Activated CD8-positive, alpha-beta memory T cell treated with anti-CD3 and anti-CD28 coated beads, Interleukin-2, amount 50 U/mL, for 24 hours (primary cell): Measurements from ENCODE around the gene DNAJC2.

Experiments used
- DNase-seq: peaks from one replicate; pipeline ENCODE4 v3.0.0-alpha.2; 2020; ENCODE audit errors: extremely low read depth

Gene DNAJC2

GRCh38 chr7:103344453-103345149, at the start of gene DNAJC2:
DNAJC2 (minus strand) TSS chr7:103344767; CDS start chr7:103344622, 145 bp downstream.
- peak; percentile 75 for DNase-seq

GRCh38 chr7:103391976-103392375, 47.4 kb upstream of the DNAJC2 start:
- no peak for DNase-seq

GRCh38 chr7:103391150-103391549, 46.6 kb upstream of the DNAJC2 start:
- no peak for DNase-seq

GRCh38 chr7:103389263-103389662, 44.7 kb upstream of the DNAJC2 start:
- no peak for DNase-seq

- no peak for DNase-seq
These were observed 44.0 kb upstream of the DNAJC2 start for GRCh38 chr7:103388469-103389140.

- DNase-seq = no peak
These were observed 42.7 kb upstream of the DNAJC2 start for GRCh38 chr7:103387242-103387641.

GRCh38 chr7:103382032-103382402, 37.5 kb upstream of the DNAJC2 start:
- DNase-seq = no peak

- DNase-seq = no peak
These were observed 36.9 kb upstream of the DNAJC2 start for GRCh38 chr7:103381280-103382031.

- no peak for DNase-seq
These were observed 36.0 kb upstream of the DNAJC2 start for GRCh38 chr7:103380395-103381191.

- no peak for DNase-seq
These were observed 34.9 kb upstream of the DNAJC2 start for GRCh38 chr7:103379270-103379975.

GRCh38 chr7:103373866-103374643, 29.5 kb upstream of the DNAJC2 start:
- no peak for DNase-seq

GRCh38 chr7:103369432-103369831, 24.9 kb upstream of the DNAJC2 start:
- no peak for DNase-seq

GRCh38 chr7:103349805-103350204, 5.2 kb upstream of the DNAJC2 start:
- DNase-seq = no peak

GRCh38 chr7:103348959-103349358, 4.4 kb upstream of the DNAJC2 start:
- DNase-seq = no peak

GRCh38 chr7:103348452-103348851, 3.9 kb upstream of the DNAJC2 start:
- no peak for DNase-seq

- DNase-seq = peak; percentile 57
These were observed 3.1 kb upstream of the DNAJC2 start, which contains the start of gene PSMC2 for GRCh38 chr7:103347507-103348267. PSMC2 (plus strand) TSS chr7:103347643; CDS start chr7:103347712, 69 bp downstream.

GRCh38 chr7:103346396-103346795, 1.8 kb upstream of the DNAJC2 start:
- DNase-seq = no peak

- no peak for DNase-seq
These were observed 662 bp downstream of the DNAJC2 start for GRCh38 chr7:103343758-103344452.

GRCh38 chr7:103343332-103343731, 1.2 kb downstream of the DNAJC2 start:
- DNase-seq = no peak
